Right atrium auricular region (tissue), 2 donors: ENCODE results near the gene GFOD1. TPM values are rescaled to one million over a fixed set of nuclear protein-coding genes. Genes with fewer than 3 reads are reported as not detected.
A peak's percentile ranks its signal among the peaks of the same experiment; 100 is the strongest.

Experiments used
- DNase-seq: peaks from one replicate; pipeline ENCODE4 v3.0.0-alpha.2; 2019; ENCODE audit warnings: low spot score
- H3K27ac ChIP-seq, 2 donors: fragments of 200-600 bp; sonication (generic); 1 replicate in 1 of 2; 2 replicates in 1 of 2; pipeline ENCODE4 v1.5.1; 2016 to 2019
- H3K27me3 ChIP-seq, 2 donors: fragments of 200-600 bp; sonication (generic); one replicate each; pipeline versions ENCODE4 v1.5.1 to v1.6.0; 2017 to 2019
- H3K36me3 ChIP-seq: fragments of 200-600 bp; sonication (generic); one replicate; pipeline ENCODE4 v1.5.1; 2016
- H3K4me1 ChIP-seq, 2 donors: fragments of 200-600 bp; sonication (generic); one replicate each; pipeline versions ENCODE4 v1.5.1 to v1.6.0; 2017 to 2019
- H3K4me3 ChIP-seq, 2 donors: fragments of 200-600 bp; sonication (generic); 1 replicate in 1 of 2; 2 replicates in 1 of 2; pipeline ENCODE4 v1.5.1; 2017 to 2019; ENCODE audit warnings: mild to moderate bottlenecking in 1 of 2, moderate library complexity in 1 of 2
- H3K9me3 ChIP-seq, 2 donors: fragments of 200-600 bp; sonication (generic); one replicate each; pipeline ENCODE4 v1.5.1; 2019
- CTCF ChIP-seq, 2 donors: fragments of 200-600 bp; sonication (generic); IDR thresholded peaks; one replicate each; pipeline ENCODE4 v1.5.1; 2019; ENCODE audit warnings: antibody characterized with exemption in 2 of 2
- total RNA-seq, 2 donors: library from RNA; depleted of rRNA; stranded (reverse); fragments of >200 nt; gene quantifications; one replicate each; pipeline ENCODE4 v1.1.0, GENCODE V29; 2016

Gene GFOD1
- total RNA-seq, 2 donors from 2014 or later = 66.2 to 96.3 TPM

GRCh38 chr6:13466304-13467215 lies 20.8 kb downstream of the GFOD1 start:
- no peak for TF ChIP-seq CTCF (IDR thresholded peaks at IDR 0.05)
- Histone ChIP-seq H3K9me3 (no peaks in the 10 kb centered on the region), H3K4me3 (no peak overlapping the region), H3K36me3 (no peaks in the 10 kb centered on the region), H3K27me3 (no peaks in the 10 kb centered on the region), H3K27ac (peak overlapping the region; percentile 79 to 87), H3K4me1 (peaks cover 0 to 96% of the 10 kb centered on the region in 2 donors)
- no peak for DNase-seq

- H3K9me3 ChIP-seq = no peaks in the 10 kb centered on the region
- no peak overlapping the region for H3K4me3 ChIP-seq
- DNase-seq = no peak
- H3K4me1 ChIP-seq = peaks cover 0 to 94% of the 10 kb centered on the region in 2 donors
- H3K27ac ChIP-seq = peak overlapping the region; percentile 79 to 87
- peaks cover 3% of the 10 kb centered on the region for H3K36me3 ChIP-seq
- no peak for TF ChIP-seq CTCF (IDR thresholded peaks at IDR 0.05)
- no peaks in the 10 kb centered on the region for H3K27me3 ChIP-seq
These were observed 21.7 kb downstream of the GFOD1 start for GRCh38 chr6:13465734-13466133.

GRCh38 chr6:13463941-13464340 lies 23.5 kb downstream of the GFOD1 start:
- H3K27me3 ChIP-seq = no peaks in the 10 kb centered on the region
- peaks cover 9% of the 10 kb centered on the region for H3K36me3 ChIP-seq
- TF ChIP-seq CTCF (IDR thresholded peaks at IDR 0.05) = no peak
- peak overlapping the region; percentile 51 to 87 for H3K27ac ChIP-seq
- peaks cover 0 to 77% of the 10 kb centered on the region in 2 donors for H3K4me1 ChIP-seq
- DNase-seq = no peak
- no peak overlapping the region for H3K4me3 ChIP-seq
- H3K9me3 ChIP-seq = no peaks in the 10 kb centered on the region

- Histone ChIP-seq H3K27ac (peak overlapping the region; percentile 53 to 87), H3K4me1 (peaks cover 0 to 71% of the 10 kb centered on the region in 2 donors), H3K27me3 (no peaks in the 10 kb centered on the region), H3K9me3 (no peaks in the 10 kb centered on the region), H3K4me3 (no peak overlapping the region), H3K36me3 (peaks cover 9% of the 10 kb centered on the region)
- TF ChIP-seq CTCF (IDR thresholded peaks at IDR 0.05) = no peak
- no peak for DNase-seq
These were observed 24.1 kb downstream of the GFOD1 start for GRCh38 chr6:13463328-13463717.

GRCh38 chr6:13462458-13463327 lies 24.7 kb downstream of the GFOD1 start:
- TF ChIP-seq CTCF (IDR thresholded peaks at IDR 0.05) = no peak
- Histone ChIP-seq H3K27ac (peak overlapping the region; percentile 53 to 87), H3K4me1 (peaks cover 0 to 67% of the 10 kb centered on the region in 2 donors)

More at GRCh38 chr6:13462458-13463327, 24.7 kb downstream of the GFOD1 start:
- Histone ChIP-seq H3K9me3 (no peaks in the 10 kb centered on the region), H3K27me3 (no peaks in the 10 kb centered on the region), H3K36me3 (peaks cover 9% of the 10 kb centered on the region), H3K4me3 (no peak overlapping the region)
- no peak for DNase-seq
